Mucosa of gallbladder (tissue), 1 donor: ENCODE results near the gene C3orf22. TPM values are rescaled to one million over a fixed set of nuclear protein-coding genes. Genes with fewer than 3 reads are reported as not detected.

Experiments used
- DNase-seq: peaks from one replicate; pipeline ENCODE4 v3.0.0-alpha.2; 2020; ENCODE audit warnings: low spot score
- total RNA-seq: library from RNA; stranded (reverse); gene quantifications from one replicate; pipeline ENCODE4 v1.2.1, GENCODE V29; 2021
- donor health status: DM: no; HTN: no; CAD: no.

The C3orf22 gene
- total RNA-seq, 1 donor from 2014 or later, result not detected

- DNase-seq, result no peak
These were observed 31.1 kb downstream of the C3orf22 start for GRCh38 chr3:126527455-126528211.

GRCh38 chr3:126527006-126527405 lies 31.7 kb downstream of the C3orf22 start:
- no peak for DNase-seq

- no peak for DNase-seq
These were observed 32.1 kb downstream of the C3orf22 start for GRCh38 chr3:126526668-126527005.

GRCh38 chr3:126525853-126526667 lies 32.7 kb downstream of the C3orf22 start:
- DNase-seq, result no peak

DNA sequence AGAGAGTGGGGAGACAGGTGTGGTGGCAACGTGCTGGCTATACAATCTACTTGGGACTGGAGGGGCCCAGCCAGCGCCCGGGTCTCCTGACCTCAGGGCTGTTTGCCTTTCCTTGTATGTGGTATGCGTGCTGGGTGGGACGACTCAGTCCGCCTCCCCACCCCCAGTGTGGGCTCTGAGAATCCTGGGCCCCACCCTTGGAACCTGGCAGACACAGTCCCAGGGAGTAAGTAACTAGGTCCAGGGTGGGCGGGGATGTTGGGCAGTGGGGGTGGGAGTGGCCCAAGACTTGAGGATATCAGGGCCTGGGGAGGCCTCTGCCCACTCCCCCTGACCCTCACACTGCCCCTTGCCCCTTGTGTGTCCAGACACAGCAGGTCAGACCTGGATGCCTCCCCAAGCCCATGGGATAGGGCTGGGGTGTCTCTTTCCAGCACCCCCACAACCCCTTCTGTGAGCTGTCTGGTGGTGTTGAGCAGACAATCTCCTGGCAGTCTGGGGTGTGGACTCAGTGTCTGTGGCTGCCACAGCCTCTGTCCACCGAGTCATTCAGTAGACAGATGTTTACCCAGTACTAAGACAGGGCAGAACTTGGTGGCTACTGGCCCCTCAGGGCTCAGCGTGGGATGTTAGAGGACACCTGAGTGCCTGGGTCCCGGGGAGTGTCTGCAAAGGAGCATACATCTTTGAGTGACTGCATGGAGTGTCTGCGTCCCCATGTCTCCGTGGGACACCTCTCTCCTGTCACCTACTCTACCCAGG lies 33.5 kb downstream of the C3orf22 start:
- no peak for DNase-seq

GRCh38 chr3:126524429-126524988 lies 34.2 kb downstream of the C3orf22 start:
- no peak for DNase-seq

DNA sequence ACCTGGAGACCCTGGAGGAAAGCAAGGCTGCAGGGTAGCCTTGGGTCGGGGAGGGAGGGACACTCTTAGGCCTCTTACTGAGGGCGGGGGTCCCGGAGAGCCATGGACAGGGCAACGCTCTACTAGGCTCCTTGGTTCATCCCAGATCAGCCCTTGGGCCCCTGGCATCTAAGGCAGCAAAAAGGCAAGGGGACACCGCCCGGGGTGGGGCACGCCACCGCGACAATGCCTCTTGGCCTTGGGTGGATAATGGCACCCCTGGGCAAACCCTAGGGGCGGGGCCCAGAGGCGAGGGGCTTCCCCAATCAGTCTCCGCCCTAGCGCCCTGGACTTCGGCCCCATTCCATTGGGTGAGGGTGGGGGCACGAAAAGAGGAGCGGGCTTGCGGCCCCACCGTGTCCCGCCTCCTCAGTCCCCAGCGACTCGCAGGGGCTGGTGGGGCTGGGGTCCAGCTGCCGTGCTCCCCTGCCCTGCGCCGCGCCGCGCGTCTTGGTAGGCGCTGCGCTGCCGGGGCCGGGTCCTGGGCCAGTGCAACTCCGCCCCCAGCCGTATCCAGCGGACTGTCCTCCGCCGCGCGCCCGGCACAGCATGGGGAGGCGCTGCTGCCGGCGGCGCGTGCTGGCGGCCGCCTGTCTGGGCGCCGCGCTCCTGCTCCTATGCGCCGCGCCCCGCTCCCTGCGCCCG lies 34.8 kb downstream of the C3orf22 start, which contains the start of gene CHST13:
Gene CHST13, plus strand, starts transcription at position 411 of the 684 bp plus-strand sequence. Its CDS starts 178 bp downstream, at position 589.
- DNase-seq, result peak; percentile 30

- DNase-seq, result peak; percentile 57
These were observed 36.4 kb downstream of the C3orf22 start for GRCh38 chr3:126522363-126522788.

- DNase-seq, result no peak
These were observed 37.4 kb downstream of the C3orf22 start for GRCh38 chr3:126521122-126521891.

- no peak for DNase-seq
These were observed 39.0 kb downstream of the C3orf22 start for GRCh38 chr3:126519506-126520455.

GRCh38 chr3:126518779-126519177 lies 40.0 kb downstream of the C3orf22 start:
- no peak for DNase-seq

- DNase-seq, result no peak
These were observed 40.5 kb downstream of the C3orf22 start for GRCh38 chr3:126517986-126518778.

DNA sequence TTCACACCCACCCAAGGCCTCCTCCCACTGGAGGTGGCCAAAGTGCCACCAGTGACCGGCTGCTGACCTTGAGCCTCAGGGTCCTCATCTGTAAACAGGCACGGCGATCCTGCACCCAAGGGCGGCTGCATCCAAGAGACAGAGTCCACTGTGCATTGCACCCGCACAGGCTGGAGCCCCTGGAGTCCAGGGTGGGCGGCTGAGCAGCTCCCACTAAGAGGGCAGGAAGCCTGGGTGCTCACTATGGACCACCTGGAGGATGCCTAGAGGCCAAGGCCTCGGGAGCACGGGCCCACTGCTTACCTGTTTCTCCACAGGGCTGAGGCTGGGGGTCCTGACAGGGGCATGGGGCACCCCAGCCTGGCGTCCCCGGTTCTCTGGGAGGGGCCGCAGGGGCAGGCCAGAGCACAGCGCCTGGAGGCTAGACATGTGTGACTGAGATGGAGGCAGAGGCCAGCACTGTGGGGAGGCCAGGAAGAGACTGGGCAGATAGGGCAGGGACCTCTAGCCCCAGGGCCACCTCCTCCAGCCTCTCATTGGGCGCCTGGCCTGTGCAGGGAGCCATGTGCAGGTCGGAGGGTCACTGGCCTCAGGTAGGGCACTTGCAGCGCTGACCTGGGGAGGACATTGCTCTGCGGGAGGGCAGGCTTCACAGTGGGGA lies 41.3 kb downstream of the C3orf22 start, which contains the start of gene UROC1:
Gene UROC1, minus strand, starts transcription at position 483 of the 661 bp plus-strand sequence. Its CDS starts 54 bp downstream, at position 429.
- no peak for DNase-seq

GRCh38 chr3:126516936-126517290 lies 41.8 kb downstream of the C3orf22 start:
- DNase-seq, result no peak

DNA sequence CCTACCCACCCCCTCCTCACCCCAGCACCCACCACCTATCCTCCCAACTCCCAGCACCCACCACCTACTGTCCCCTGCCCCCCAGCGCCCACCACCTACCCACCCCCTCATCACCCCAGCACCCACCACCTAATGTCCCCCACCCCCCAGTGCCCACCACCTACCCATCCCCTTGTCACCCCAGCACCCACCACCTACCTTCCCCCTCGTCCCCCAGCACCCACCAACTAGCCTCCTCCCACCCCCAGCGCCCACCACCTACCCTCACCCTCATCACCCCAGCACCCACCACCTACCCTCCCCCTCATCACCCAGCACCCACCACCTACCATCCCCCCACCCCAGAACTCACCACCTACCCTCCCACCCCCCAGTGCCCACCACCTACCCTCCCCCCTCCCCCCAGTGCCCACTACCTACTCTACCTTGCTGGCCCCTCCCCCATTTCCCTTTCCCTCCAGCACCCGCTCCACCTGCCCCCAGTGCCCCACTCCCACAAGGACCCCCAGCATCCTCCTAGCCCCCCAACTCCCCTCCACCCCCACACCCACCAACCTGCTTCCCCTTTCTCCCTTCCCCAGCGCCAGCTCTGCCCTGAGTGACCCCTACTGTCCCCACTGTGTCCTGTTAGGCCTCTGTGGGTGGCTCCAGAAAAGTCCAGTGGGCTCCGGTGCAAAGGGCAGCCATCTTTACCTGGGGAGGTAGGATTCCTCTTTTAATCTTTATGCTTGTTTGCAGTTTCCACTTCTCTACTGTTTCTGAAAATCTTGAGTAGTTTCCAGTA lies 42.4 kb downstream of the C3orf22 start:
- DNase-seq, result no peak

DNA sequence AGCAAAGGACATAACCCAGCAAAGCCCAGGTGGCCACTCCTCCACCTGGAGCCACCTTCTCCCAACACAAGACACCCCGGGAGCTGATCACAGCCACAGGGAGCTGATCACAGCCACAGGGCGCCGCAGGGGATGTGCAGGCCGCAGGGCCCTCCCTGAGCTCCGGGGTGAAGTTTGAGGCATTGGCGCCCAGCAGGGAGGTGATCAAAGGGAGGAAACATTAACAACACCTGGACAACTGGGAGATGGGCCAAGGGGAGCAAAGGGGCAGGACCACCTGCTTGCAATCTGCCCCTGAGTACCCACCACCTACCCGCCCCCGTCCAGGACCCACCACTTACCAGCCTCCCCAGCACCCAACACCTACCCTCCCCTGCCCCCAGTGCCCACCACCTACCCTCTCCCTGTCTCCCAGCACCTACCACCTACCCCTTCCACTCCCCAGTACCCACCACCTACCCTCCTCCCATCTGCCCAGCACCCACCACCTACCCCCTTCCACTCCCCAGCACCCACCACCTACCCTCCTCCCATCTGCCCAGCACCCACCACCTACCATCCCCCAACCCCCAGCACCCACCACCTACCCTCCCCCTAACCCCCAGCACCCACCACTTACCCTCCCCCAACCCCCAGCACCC lies 43.5 kb downstream of the C3orf22 start:
- no peak for DNase-seq

DNA sequence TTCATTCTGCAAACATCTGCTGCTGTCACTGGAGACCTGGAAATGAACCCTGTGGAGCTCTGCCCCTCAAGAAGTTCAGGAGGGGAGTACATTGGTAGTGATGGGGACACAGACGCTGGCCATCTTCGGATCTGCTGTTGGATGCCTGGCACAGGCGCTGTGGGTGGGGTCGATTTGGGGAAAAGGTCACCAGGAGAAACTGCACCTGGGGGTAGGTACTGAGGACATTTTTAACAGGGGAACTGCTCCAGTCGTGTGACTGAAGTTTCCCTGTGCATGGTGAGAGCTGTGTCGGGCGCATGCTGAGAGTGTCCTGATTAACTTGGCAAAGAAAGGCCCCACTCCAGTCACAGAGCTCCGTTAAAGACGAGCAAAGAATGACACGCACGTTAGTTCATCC lies 44.6 kb downstream of the C3orf22 start:
- DNase-seq, result no peak
